Neural cell (in vitro differentiated cells): Measurements from ENCODE around the gene DNAJC18. TPM values are rescaled to one million over a fixed set of nuclear protein-coding genes. Genes with fewer than 3 reads are reported as not detected.

ENCODE experiments used
- H2AFZ ChIP-seq: fragments of 200-600, 300-800 bp; sonication (generic), shearing (Covaris generic); 2 replicates; pipeline ENCODE4 v1.6.0; 2014; ENCODE audit warnings: low read depth, mild to moderate bottlenecking, antibody characterized with exemption, low read length, moderate library complexity
- H3F3A ChIP-seq: fragments of 200-600 bp; shearing (Covaris generic); 2 replicates; pipeline ENCODE4 v1.6.1; 2016; ENCODE audit warnings: mild to moderate bottlenecking, moderate library complexity, mixed read lengths, antibody characterized with exemption, low read length; ENCODE audit not compliant: insufficient read depth, poor library complexity, severe bottlenecking
- H3K27ac ChIP-seq: fragments of 200-600, 300-800 bp; sonication (generic), shearing (Covaris generic); 2 replicates; pipeline ENCODE4 v1.5.1; 2014; ENCODE audit warnings: mild to moderate bottlenecking, low read length, moderate library complexity
- H3K27me3 ChIP-seq: fragments of 300-800, 200-600 bp; sonication (generic), shearing (Covaris generic); 2 replicates; pipeline ENCODE4 v1.6.0; 2014; ENCODE audit warnings: mild to moderate bottlenecking, low read depth, low read length, moderate library complexity; ENCODE audit not compliant: insufficient read depth
- H3K36me3 ChIP-seq: fragments of 300-800, 200-600 bp; sonication (generic), shearing (Covaris generic); 2 replicates; pipeline ENCODE4 v1.5.1; 2014; ENCODE audit warnings: mild to moderate bottlenecking, antibody characterized with exemption, low read length, moderate library complexity; ENCODE audit not compliant: insufficient read depth
- H3K4me2 ChIP-seq: fragments of 300-800, 200-600 bp; sonication (generic), shearing (Covaris generic); 2 replicates; pipeline ENCODE4 v1.6.0; 2014; ENCODE audit warnings: mild to moderate bottlenecking, low read length
- H3K4me3 ChIP-seq: fragments of 300-800, 200-600 bp; sonication (generic), shearing (Covaris generic); 2 replicates; pipeline ENCODE4 v1.5.1; 2014; ENCODE audit warnings: mild to moderate bottlenecking, low read length, moderate library complexity
- H3K79me2 ChIP-seq: fragments of 200-600 bp; shearing (Covaris generic); replicated peaks from 2 replicates; pipeline ENCODE4 v1.6.0; 2014; ENCODE audit warnings: mild to moderate bottlenecking, low read length, moderate library complexity; ENCODE audit not compliant: insufficient read depth
- H3K9ac ChIP-seq: fragments of 300-800, 200-600 bp; sonication (generic), shearing (Covaris generic); 2 replicates; pipeline ENCODE4 v1.6.1; 2016; ENCODE audit warnings: mild to moderate bottlenecking, low read length, mixed read lengths
- H3K9me2 ChIP-seq: fragments of 200-600 bp; shearing (Covaris generic); 2 replicates; pipeline ENCODE4 v1.6.1; 2016; ENCODE audit warnings: mild to moderate bottlenecking, low read length, mixed read lengths; ENCODE audit not compliant: insufficient read depth
- H3K9me3 ChIP-seq: fragments of 200-600, 300-800 bp; sonication (generic), shearing (Covaris generic); 2 replicates; pipeline ENCODE4 v1.6.1; 2016; ENCODE audit warnings: mild to moderate bottlenecking, mixed run types, low read length, moderate library complexity, mixed read lengths
- H4K20me1 ChIP-seq: fragments of 200-600 bp; shearing (Covaris generic); 2 replicates; pipeline ENCODE4 v1.6.1; 2016; ENCODE audit warnings: mild to moderate bottlenecking, mixed run types; ENCODE audit not compliant: insufficient read depth
- CTCF ChIP-seq: fragments of 450-650 bp; IDR thresholded peaks from 2 replicates; pipeline ENCODE4 v1.5.1; 2014; ENCODE audit warnings: antibody characterized with exemption, mild to moderate bottlenecking, moderate library complexity; ENCODE audit not compliant: poor library complexity, severe bottlenecking
- EP300 ChIP-seq: fragments of 450-650 bp; conservative IDR thresholded peaks from 2 replicates; pipeline ENCODE4 v1.6.1; 2014; ENCODE audit warnings: antibody characterized with exemption, mild to moderate bottlenecking, moderate library complexity; ENCODE audit not compliant: poor library complexity, severe bottlenecking
- EZH2 ChIP-seq: fragments of 200-600, 300-800 bp; shearing (Covaris generic), sonication (generic); IDR thresholded peaks from 2 replicates; pipeline ENCODE4 v1.6.1; 2014; ENCODE audit warnings: antibody characterized with exemption, low read length, borderline replicate concordance, mild to moderate bottlenecking; ENCODE audit not compliant: insufficient read depth, poor library complexity, severe bottlenecking
- MXI1 ChIP-seq: fragments of 450-650 bp; conservative IDR thresholded peaks from 2 replicates; pipeline ENCODE4 v1.6.1; 2014; ENCODE audit warnings: antibody characterized with exemption, mild to moderate bottlenecking; ENCODE audit not compliant: poor library complexity, severe bottlenecking
- POLR2AphosphoS5 ChIP-seq: IDR thresholded peaks from 2 replicates; pipeline ENCODE4 v1.6.1; 2012
- RAD21 ChIP-seq: fragments of 450-650 bp; conservative IDR thresholded peaks from 2 replicates; pipeline ENCODE4 v1.6.1; 2014; ENCODE audit warnings: antibody characterized with exemption, mild to moderate bottlenecking, moderate library complexity
- SMC3 ChIP-seq: fragments of 450-650 bp; conservative IDR thresholded peaks from 2 replicates; pipeline ENCODE4 v1.6.1; 2014; ENCODE audit warnings: antibody characterized with exemption, mild to moderate bottlenecking, moderate library complexity; ENCODE audit not compliant: poor library complexity
- TAF1 ChIP-seq: IDR thresholded peaks from 2 replicates; pipeline ENCODE4 v1.6.1; 2012; ENCODE audit warnings: low read depth
- polyA plus RNA-seq: library from polyadenylated mRNA; depleted of rRNA; stranded (reverse); fragments of >200 nt; gene quantifications from 2 replicates; pipeline ENCODE4 v1.2.3, GENCODE V29; 2014
- TF ChIP-seq, protein P1 (sequence below): IDR thresholded peaks from 2 replicates; pipeline ENCODE4 v1.6.1; 2012; ENCODE audit warnings: borderline replicate concordance

Gene DNAJC18
- polyA plus RNA-seq, 1 donor from 2014 or later = 44.4 TPM

- no peaks in the 10 kb centered on the region for H3K9me2 ChIP-seq
- no peaks in the 10 kb centered on the region for H4K20me1 ChIP-seq
- no peaks in the 10 kb centered on the region for H3K9me3 ChIP-seq
- H3K4me2 ChIP-seq = no peak overlapping the region
- H3F3A ChIP-seq = no peaks in the 10 kb centered on the region
- H2AFZ ChIP-seq = no peak overlapping the region
- no peaks in the 10 kb centered on the region for H3K27me3 ChIP-seq
- H3K27ac ChIP-seq = no peak overlapping the region
- no peak overlapping the region for H3K4me3 ChIP-seq
- H3K79me2 ChIP-seq = no peaks in the 10 kb centered on the region
- H3K36me3 ChIP-seq = no peaks in the 10 kb centered on the region
- H3K9ac ChIP-seq = no peak overlapping the region
- no peak for TF ChIP-seq RAD21
- no peak for TF ChIP-seq EZH2
- no peak for TF ChIP-seq POLR2AphosphoS5
These were observed 34.2 kb upstream of the DNAJC18 start for GRCh38 chr5:139473565-139473964.

- Histone ChIP-seq H3K27ac (no peak overlapping the region), H3K9me2 (no peaks in the 10 kb centered on the region), H3K9me3 (no peaks in the 10 kb centered on the region), H2AFZ (no peak overlapping the region), H3F3A (no peaks in the 10 kb centered on the region), H4K20me1 (no peaks in the 10 kb centered on the region), H3K4me3 (no peak overlapping the region), H3K79me2 (no peaks in the 10 kb centered on the region), H3K36me3 (no peaks in the 10 kb centered on the region), H3K4me2 (no peak overlapping the region), H3K9ac (no peak overlapping the region), H3K27me3 (no peaks in the 10 kb centered on the region)
- no peak for TF ChIP-seq RAD21
These were observed 33.8 kb upstream of the DNAJC18 start for GRCh38 chr5:139473105-139473504.

- TF ChIP-seq EP300 (no peak), POLR2AphosphoS5 (no peak), RAD21 (no peak), SMC3 (no peak), MXI1 (no peak), CTCF (no peak), TAF1 (no peak), EZH2 (no peak)
- TF ChIP-seq, protein P1, sequence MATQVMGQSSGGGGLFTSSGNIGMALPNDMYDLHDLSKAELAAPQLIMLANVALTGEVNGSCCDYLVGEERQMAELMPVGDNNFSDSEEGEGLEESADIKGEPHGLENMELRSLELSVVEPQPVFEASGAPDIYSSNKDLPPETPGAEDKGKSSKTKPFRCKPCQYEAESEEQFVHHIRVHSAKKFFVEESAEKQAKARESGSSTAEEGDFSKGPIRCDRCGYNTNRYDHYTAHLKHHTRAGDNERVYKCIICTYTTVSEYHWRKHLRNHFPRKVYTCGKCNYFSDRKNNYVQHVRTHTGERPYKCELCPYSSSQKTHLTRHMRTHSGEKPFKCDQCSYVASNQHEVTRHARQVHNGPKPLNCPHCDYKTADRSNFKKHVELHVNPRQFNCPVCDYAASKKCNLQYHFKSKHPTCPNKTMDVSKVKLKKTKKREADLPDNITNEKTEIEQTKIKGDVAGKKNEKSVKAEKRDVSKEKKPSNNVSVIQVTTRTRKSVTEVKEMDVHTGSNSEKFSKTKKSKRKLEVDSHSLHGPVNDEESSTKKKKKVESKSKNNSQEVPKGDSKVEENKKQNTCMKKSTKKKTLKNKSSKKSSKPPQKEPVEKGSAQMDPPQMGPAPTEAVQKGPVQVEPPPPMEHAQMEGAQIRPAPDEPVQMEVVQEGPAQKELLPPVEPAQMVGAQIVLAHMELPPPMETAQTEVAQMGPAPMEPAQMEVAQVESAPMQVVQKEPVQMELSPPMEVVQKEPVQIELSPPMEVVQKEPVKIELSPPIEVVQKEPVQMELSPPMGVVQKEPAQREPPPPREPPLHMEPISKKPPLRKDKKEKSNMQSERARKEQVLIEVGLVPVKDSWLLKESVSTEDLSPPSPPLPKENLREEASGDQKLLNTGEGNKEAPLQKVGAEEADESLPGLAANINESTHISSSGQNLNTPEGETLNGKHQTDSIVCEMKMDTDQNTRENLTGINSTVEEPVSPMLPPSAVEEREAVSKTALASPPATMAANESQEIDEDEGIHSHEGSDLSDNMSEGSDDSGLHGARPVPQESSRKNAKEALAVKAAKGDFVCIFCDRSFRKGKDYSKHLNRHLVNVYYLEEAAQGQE = no peak
- H3K9me2 ChIP-seq = no peaks in the 10 kb centered on the region
- H3K27me3 ChIP-seq = no peaks in the 10 kb centered on the region
- H2AFZ ChIP-seq = no peak overlapping the region
- no peak overlapping the region for H3K4me2 ChIP-seq
- no peak overlapping the region for H3K4me3 ChIP-seq
- H3K9me3 ChIP-seq = no peaks in the 10 kb centered on the region
- H3K36me3 ChIP-seq = no peaks in the 10 kb centered on the region
- no peak overlapping the region for H3K9ac ChIP-seq
- H3F3A ChIP-seq = no peaks in the 10 kb centered on the region
- no peak overlapping the region for H3K27ac ChIP-seq
- H4K20me1 ChIP-seq = no peaks in the 10 kb centered on the region
- H3K79me2 ChIP-seq = no peaks in the 10 kb centered on the region
These were observed 33.2 kb upstream of the DNAJC18 start for GRCh38 chr5:139472386-139473030.
